MM.1S (cell line): Measurements from ENCODE around the gene LSR.

Source experiments
- CTCF ChIP-seq: fragments of 300-600 bp; sonication (generic); IDR thresholded peaks from 2 replicates; pipeline ENCODE4 v1.5.1; 2016; ENCODE audit warnings: antibody characterized with exemption, low read length, mixed read lengths
- EZH2 ChIP-seq: fragments of 300-600 bp; sonication (generic); optimal IDR thresholded peaks from 2 replicates; pipeline ENCODE3; 2017; ENCODE audit warnings: low read depth, mild to moderate bottlenecking, antibody characterized with exemption, low read length, mixed read lengths
- EZH2phosphoT487 ChIP-seq: fragments of 300-600 bp; sonication (generic); IDR thresholded peaks from 2 replicates; pipeline ENCODE4 v1.6.1; 2018; ENCODE audit warnings: antibody characterized with exemption, low read length

- TF ChIP-seq CTCF, result no peak
- no peak for TF ChIP-seq EZH2phosphoT487
- TF ChIP-seq EZH2, result no peak
These were observed 28.4 kb upstream of the LSR start for GRCh38 chr19:35220315-35220921.
